ENCODE data around the gene SLC38A4. TPM values are rescaled to one million over a fixed set of nuclear protein-coding genes. Genes with fewer than 3 reads are reported as not detected.

Gene SLC38A4
- total and polyA plus RNA-seq, 2 of the 8 experiments (the other 6 are each of a cell fraction or from before 2014, with no cell fraction given), result 6.7 to 15.4 TPM

GRCh38 chr12:46855760-46856159 is 30.0 kb upstream of the SLC38A4 start:
- H2BK5ac ChIP-seq (ENCODE audit: low read depth, low read length), result no peak overlapping the region
- POLR2A ChIA-PET (ENCODE audit: partially characterized antibody), result no interaction called here
- H2AK5ac ChIP-seq (ENCODE audit: low read depth, low read length), result no peak overlapping the region
- H3K23me2 ChIP-seq (ENCODE audit: low read depth, low read length), result no peaks in the 10 kb centered on the region
- WGBS, 2 experiments (ENCODE audit: extremely low coverage in 1 of 2, insufficient coverage in 1 of 2, insufficient read length in 1 of 2, insufficient replicate concordance in 2 of 2, low coverage in 1 of 2, low lambda C conversion rate in 2 of 2, missing lambda C conversion rate in 1 of 2), result 75% methylated on average over 2 of the region's 2 CpGs; no CpG with 5 or more reads in 1 of the 2 experiments
- H3K27ac ChIP-seq (ENCODE audit: low read depth, low read length), result no peak overlapping the region
- peaks cover 21 to 39% of the 10 kb centered on the region in 2 experiments for H3K9me3 ChIP-seq (ENCODE audit: insufficient read depth in 2 of 2, low read depth in 1 of 2, low read length in 1 of 2)
- H3K4ac ChIP-seq (replicated peaks; ENCODE audit: insufficient read length, low read depth, low read length), result no peak overlapping the region
- H3K79me1 ChIP-seq (ENCODE audit: low read depth, low read length), result no peaks in the 10 kb centered on the region
- H3K27me3 ChIP-seq (replicated peaks in 1 of 4; ENCODE audit: control insufficient read depth in 3 of 4, extremely low read depth in 1 of 4, insufficient read depth in 3 of 4, low read length in 3 of 4), result no peaks in the 10 kb centered on the region
- H3K18ac ChIP-seq (ENCODE audit: extremely low read depth, low read length), result no peak overlapping the region
- no peaks in the 10 kb centered on the region for H3K4me1 ChIP-seq (replicated peaks in 1 of 4; ENCODE audit: control insufficient read depth in 3 of 4, insufficient read depth in 4 of 4, low read length in 3 of 4)
- H4K91ac ChIP-seq (replicated peaks; ENCODE audit: insufficient read length, low read length), result no peak overlapping the region
- no peak overlapping the region for H4K5ac ChIP-seq (ENCODE audit: insufficient read length, low read depth, low read length)
- H3K36me3 ChIP-seq (ENCODE audit: control insufficient read depth in 2 of 4, insufficient read depth in 4 of 4, low read length in 3 of 4), result peaks cover 0 to 3% (median 0%) of the 10 kb centered on the region in 4 experiments; a peak in 1 of 8 replicates
- no peak overlapping the region for H3K4me2 ChIP-seq (ENCODE audit: insufficient read depth in 1 of 2, low read depth in 2 of 2, low read length in 2 of 2)
- H2BK12ac ChIP-seq (ENCODE audit: low read depth, low read length), result no peak overlapping the region
- FAIRE-seq (no peak), DNase-seq (ENCODE audit: low read depth in 1 of 2, low spot score in 2 of 2) (no peak)
- H4K20me1 ChIP-seq (replicated peaks in 1 of 2; ENCODE audit: control insufficient read depth in 1 of 2, insufficient read depth in 2 of 2, low read length in 2 of 2), result no peaks in the 10 kb centered on the region
- no peaks in the 10 kb centered on the region for H3K79me2 ChIP-seq (ENCODE audit: control insufficient read depth in 1 of 2, insufficient read depth in 2 of 2, low read length in 2 of 2)
- H3K9ac ChIP-seq (replicated peaks in 1 of 4; ENCODE audit: extremely low read depth in 1 of 4, low read depth in 3 of 4, low read length in 3 of 4), result no peak overlapping the region
- no peak overlapping the region for H2BK20ac ChIP-seq (ENCODE audit: low read length)
- H3K14ac ChIP-seq (ENCODE audit: insufficient read length), result no peak overlapping the region
- H4K8ac ChIP-seq (ENCODE audit: extremely low read depth, insufficient read depth, low read length), result no peak overlapping the region
- no peak overlapping the region for H3K23ac ChIP-seq (ENCODE audit: insufficient read length)
- no peak overlapping the region for H3K56ac ChIP-seq (replicated peaks; ENCODE audit: insufficient read length, low read depth, low read length)
- no peak overlapping the region for H2AFZ ChIP-seq (ENCODE audit: low read length)
- H3K4me3 ChIP-seq (ENCODE audit: extremely low read depth in 1 of 4, insufficient read depth in 2 of 4, low read depth in 3 of 4, low read length in 4 of 4), result no peak overlapping the region
- no peak overlapping the region for H2BK120ac ChIP-seq (replicated peaks; ENCODE audit: low read depth, low read length)
- CTCF ChIA-PET (ENCODE audit: partially characterized antibody), result no interaction called here
- H2BK15ac ChIP-seq (ENCODE audit: low read length), result no peak overlapping the region
- TF ChIP-seq SP4 (IDR thresholded peaks at IDR 0.05; ENCODE audit: low read length) (no peak), ATF3 (IDR thresholded peaks at IDR 0.05; ENCODE audit: insufficient read depth, low read depth, low read length) (no peak), TBP (IDR thresholded peaks at IDR 0.05; ENCODE audit: low read depth, low read length) (no peak), GABPA (IDR thresholded peaks at IDR 0.05; ENCODE audit: borderline replicate concordance, insufficient read depth, low read length) (no peak), YY1 (IDR thresholded peaks at IDR 0.05; ENCODE audit: low read depth, low read length) (no peak), MAX (IDR thresholded peaks at IDR 0.05) (no peak), SUZ12 (IDR thresholded peaks at IDR 0.05; ENCODE audit: low read length) (no peak), BACH1 (IDR thresholded peaks at IDR 0.05; ENCODE audit: low read length) (no peak), TAF7 (optimal IDR thresholded peaks at IDR 0.05; ENCODE audit: borderline replicate concordance, low read depth, low read length) (no peak), JUND (IDR thresholded peaks at IDR 0.05; ENCODE audit: low read length) (no peak)
